ENCODE measurements around the gene EYA2.

The EYA2 gene

GRCh38 chr20:47220161-47220582 lies 325.5 kb downstream of the EYA2 start:
- peak in 1 of 51 donors; percentile 10 for DNase-seq

GRCh38 chr20:47221036-47221625 lies 326.5 kb downstream of the EYA2 start:
- DNase-seq = no peak

GRCh38 chr20:47222468-47223119 lies 328.0 kb downstream of the EYA2 start:
- no peak for DNase-seq

- no peak for DNase-seq
These were observed 329.3 kb downstream of the EYA2 start for GRCh38 chr20:47223896-47224295.

- no peak for DNase-seq
These were observed 329.7 kb downstream of the EYA2 start for GRCh38 chr20:47224300-47224791.

- no peak for DNase-seq
These were observed 330.2 kb downstream of the EYA2 start for GRCh38 chr20:47224857-47225256.

GRCh38 chr20:47225458-47225857 lies 330.8 kb downstream of the EYA2 start:
- DNase-seq = no peak

- DNase-seq = no peak
These were observed 332.5 kb downstream of the EYA2 start for GRCh38 chr20:47227119-47227518.

GRCh38 chr20:47227576-47227975 lies 332.9 kb downstream of the EYA2 start:
- no peak for DNase-seq

- no peak for DNase-seq
These were observed 334.0 kb downstream of the EYA2 start for GRCh38 chr20:47228654-47229053.

GRCh38 chr20:47230811-47231256 lies 336.2 kb downstream of the EYA2 start:
- DNase-seq = no peak

GRCh38 chr20:47231382-47232039 lies 336.9 kb downstream of the EYA2 start:
- DNase-seq = no peak

GRCh38 chr20:47232518-47232917 lies 337.9 kb downstream of the EYA2 start:
- DNase-seq = no peak

- no peak for DNase-seq
These were observed 338.9 kb downstream of the EYA2 start for GRCh38 chr20:47233333-47234188.

- DNase-seq = no peak
These were observed 340.5 kb downstream of the EYA2 start for GRCh38 chr20:47235111-47235510.

GRCh38 chr20:47235853-47236638 lies 341.4 kb downstream of the EYA2 start:
- no peak for DNase-seq

GRCh38 chr20:47236639-47236900 lies 341.9 kb downstream of the EYA2 start:
- no peak for DNase-seq

- DNase-seq = peak in 2 of 51 donors; percentile 30 to 50
These were observed 343.1 kb downstream of the EYA2 start for GRCh38 chr20:47237715-47238114.
